GM12878 (cell line): ENCODE data around the gene EYS.

Experiments
- ATF3 ChIP-seq: IDR thresholded peaks from 2 replicates; pipeline ENCODE4 v1.6.1; 2011; ENCODE audit warnings: low read depth, mild to moderate bottlenecking, low read length, moderate library complexity, borderline replicate concordance; ENCODE audit errors: extremely low read depth
- CEBPB ChIP-seq, 2 experiments: fragments of 150-350 bp in 1 of 2; IDR thresholded peaks; 2 replicates each; pipeline ENCODE4 v1.6.1; 2012 to 2014; ENCODE audit warnings: low read depth in 2 of 2, low read length in 2 of 2, borderline replicate concordance in 1 of 2, inconsistent platforms in 1 of 2
- CTCF ChIP-seq, 3 experiments: IDR thresholded peaks in 2 of 3; conservative IDR thresholded peaks in 1 of 3; 2 replicates each; pipeline ENCODE4 v1.5.1; 2011; ENCODE audit warnings: low read depth in 3 of 3, low read length in 3 of 3, mild to moderate bottlenecking in 3 of 3, control low read depth in 2 of 3, moderate library complexity in 2 of 3, inconsistent platforms in 1 of 3, mixed read lengths in 1 of 3; ENCODE audit not compliant: control insufficient read depth in 2 of 3, insufficient read depth in 1 of 3; ENCODE audit errors: extremely low read depth in 1 of 3
- EP300 ChIP-seq, 2 experiments: fragments of 150-350 bp in 1 of 2; IDR thresholded peaks; 2 replicates each; pipeline ENCODE4 v1.6.1; 2011 to 2012; ENCODE audit warnings: low read depth in 2 of 2, low read length in 2 of 2, borderline replicate concordance in 1 of 2, improper control_type of control experiment in 1 of 2, inconsistent platforms in 1 of 2; ENCODE audit not compliant: control insufficient read depth in 1 of 2
- EZH2 ChIP-seq: IDR thresholded peaks from 2 replicates; pipeline ENCODE4 v1.6.1; 2012; ENCODE audit warnings: low read depth, mild to moderate bottlenecking, control low read depth, inconsistent platforms, low read length, borderline replicate concordance; ENCODE audit not compliant: control insufficient read depth
- FOS ChIP-seq: IDR thresholded peaks from 3 replicates; pipeline ENCODE4 v1.6.1; 2011; ENCODE audit warnings: borderline replicate concordance; ENCODE audit not compliant: insufficient read length; ENCODE audit errors: extremely low read depth
- PBX3 ChIP-seq: IDR thresholded peaks from 2 replicates; pipeline ENCODE4 v1.6.1; 2011; ENCODE audit warnings: mild to moderate bottlenecking, low read depth, low read length, moderate library complexity; ENCODE audit not compliant: insufficient replicate concordance
- PKNOX1 ChIP-seq: fragments of 450-650 bp; IDR thresholded peaks from 2 replicates; pipeline ENCODE4 v1.6.1; 2016; ENCODE audit warnings: mild to moderate bottlenecking
- POLR2AphosphoS2 ChIP-seq: IDR thresholded peaks from 2 replicates; pipeline ENCODE4 v1.6.1; 2011; ENCODE audit warnings: low read depth, mild to moderate bottlenecking, low read length, improper control_type of control experiment, moderate library complexity
- REST ChIP-seq: IDR thresholded peaks from 2 replicates; pipeline ENCODE4 v1.6.1; 2012; ENCODE audit warnings: mild to moderate bottlenecking, low read depth, low read length
- RFX5 ChIP-seq: IDR thresholded peaks from 2 replicates; pipeline ENCODE4 v1.6.1; 2011; ENCODE audit warnings: low read depth, low read length, improper control_type of control experiment
- ZNF207 ChIP-seq: fragments of 450-650 bp; IDR thresholded peaks from 2 replicates; pipeline ENCODE4 v1.6.1; 2014; ENCODE audit warnings: antibody characterized with exemption, mild to moderate bottlenecking, borderline replicate concordance

- no peak for TF ChIP-seq EP300 (IDR thresholded peaks at IDR 0.05; ENCODE audit: borderline replicate concordance in 1 of 2, control insufficient read depth in 1 of 2, low read depth in 2 of 2, low read length in 2 of 2)
- TF ChIP-seq RFX5: no peak
- TF ChIP-seq PBX3: no peak
- no peak for TF ChIP-seq POLR2AphosphoS2
- no peak for TF ChIP-seq CTCF (IDR thresholded peaks at IDR 0.05 in 2 of 3, conservative IDR thresholded peaks at IDR 0.05 in 1 of 3; ENCODE audit: control insufficient read depth in 2 of 3, extremely low read depth in 1 of 3, insufficient read depth in 1 of 3, low read depth in 3 of 3, low read length in 3 of 3)
- TF ChIP-seq FOS: no peak
- no peak for TF ChIP-seq REST
- no peak for TF ChIP-seq CEBPB (IDR thresholded peaks at IDR 0.05; ENCODE audit: borderline replicate concordance in 1 of 2, low read depth in 2 of 2, low read length in 2 of 2)
- TF ChIP-seq ATF3: no peak
- no peak for TF ChIP-seq PKNOX1
- no peak for TF ChIP-seq ZNF207
- TF ChIP-seq EZH2: no peak
Observed at GRCh38 chr6:65558071-65558470, 149.0 kb downstream of the EYS start.
